ENCODE results near the gene WNT3A. TPM values are rescaled to one million over a fixed set of nuclear protein-coding genes. Genes with fewer than 3 reads are reported as not detected.

The WNT3A gene
- total RNA-seq, 1 donor from 2014 or later: not detected

- DNase-seq (ENCODE audit: low spot score): peak; percentile 55
These were observed 60.3 kb downstream of the WNT3A start for GRCh38 chr1:228066891-228067654.

- DNase-seq (ENCODE audit: low spot score): no peak
These were observed 61.6 kb downstream of the WNT3A start for GRCh38 chr1:228068359-228068758.

- DNase-seq (ENCODE audit: low spot score): no peak
These were observed 63.4 kb downstream of the WNT3A start for GRCh38 chr1:228070173-228070572.

GRCh38 chr1:228070851-228071250 is 64.1 kb downstream of the WNT3A start:
- no peak for DNase-seq (ENCODE audit: low spot score)

- DNase-seq (ENCODE audit: low spot score): peak; percentile 71
These were observed 65.2 kb downstream of the WNT3A start for GRCh38 chr1:228071839-228072657.

- DNase-seq (ENCODE audit: low spot score): peak; percentile 67
These were observed 65.9 kb downstream of the WNT3A start for GRCh38 chr1:228072658-228073043.

GRCh38 chr1:228073061-228073856 is 66.5 kb downstream of the WNT3A start:
- peak; percentile 84 for DNase-seq (ENCODE audit: low spot score)

- DNase-seq (ENCODE audit: low spot score): peak; percentile 82
These were observed 67.2 kb downstream of the WNT3A start for GRCh38 chr1:228073857-228074545.

GRCh38 chr1:228074954-228075730 is 68.3 kb downstream of the WNT3A start:
- DNase-seq (ENCODE audit: low spot score): peak; percentile 82

- peak; percentile 57 for DNase-seq (ENCODE audit: low spot score)
These were observed 69.0 kb downstream of the WNT3A start for GRCh38 chr1:228075801-228076271.

GRCh38 chr1:228076796-228077430 is 70.1 kb downstream of the WNT3A start:
- peak; percentile 84 for DNase-seq (ENCODE audit: low spot score)

GRCh38 chr1:228077565-228078330 is 71.0 kb downstream of the WNT3A start:
- peak; percentile 59 for DNase-seq (ENCODE audit: low spot score)

GRCh38 chr1:228079013-228079412 is 72.2 kb downstream of the WNT3A start:
- peak; percentile 64 for DNase-seq (ENCODE audit: low spot score)

GRCh38 chr1:228079601-228080263 is 72.9 kb downstream of the WNT3A start:
- DNase-seq (ENCODE audit: low spot score): peak; percentile 45

GRCh38 chr1:228081144-228081543 is 74.3 kb downstream of the WNT3A start:
- DNase-seq (ENCODE audit: low spot score): no peak

- DNase-seq (ENCODE audit: low spot score): no peak
These were observed 74.9 kb downstream of the WNT3A start for GRCh38 chr1:228081578-228082213.

- peak; percentile 98 for DNase-seq (ENCODE audit: low spot score)
These were observed 75.6 kb downstream of the WNT3A start, which contains the start of gene ARF1 for GRCh38 chr1:228082214-228082917. Gene ARF1, plus strand, starts transcription at chr1:228082708. Its CDS starts 14,407 bp downstream, at chr1:228097115.
